IMR-90 (cell line): Measurements from ENCODE around the gene A3GALT2. TPM values are rescaled to one million over a fixed set of nuclear protein-coding genes. Genes with fewer than 3 reads are reported as not detected.

Source experiments
- ATAC-seq: fragments of 200-7000 bp; cut with Tn5 transposase; 2 replicates; pipeline ENCODE4 v1.9.1; 2020; ENCODE audit warnings: low read depth, mild to moderate bottlenecking, moderate library complexity
- BruUV-seq: library from RNA; stranded (reverse); fragments of 400-500 nt; replicated peaks from 2 replicates; lab custom pipeline; 2021; lab: Mats Ljungman, UMichigan
- CTCF ChIA-PET: fragments of 300-600 bp; formaldehyde crosslinking; extraction: SDS; loops from one replicate; lab custom pipeline; 2021; ENCODE audit warnings: antibody characterized with exemption; lab: Yijun Ruan, JAX
- POLR2A ChIA-PET: fragments of 300-600 bp; sonication (Branson Sonifier 250); formaldehyde crosslinking; loops from one replicate; lab custom pipeline; 2022; ENCODE audit warnings: antibody characterized with exemption; ENCODE audit not compliant: unreplicated experiment; lab: Charles Lee
- DNase-seq: peaks from one replicate; pipeline ENCODE4 v3.0.0; 2013
- H2AFZ ChIP-seq: replicated peaks from 2 replicates; pipeline ENCODE3; 2013; ENCODE audit warnings: low read length, mild to moderate bottlenecking; ENCODE audit not compliant: poor library complexity
- H2AK5ac ChIP-seq: 2 replicates; pipeline ENCODE4 v1.6.1; 2013; ENCODE audit warnings: low read depth, low read length, inconsistent platforms
- H2AK9ac ChIP-seq: replicated peaks from 2 replicates; pipeline ENCODE3; 2013; ENCODE audit warnings: mild to moderate bottlenecking, low read depth, low read length, moderate library complexity; ENCODE audit not compliant: poor library complexity
- H2BK120ac ChIP-seq: 2 replicates; pipeline ENCODE4 v1.6.1; 2013; ENCODE audit warnings: low read depth, low read length, inconsistent platforms
- H2BK15ac ChIP-seq: 3 replicates; pipeline ENCODE4 v1.6.1; 2013; ENCODE audit warnings: low read depth, low read length, inconsistent platforms
- H2BK20ac ChIP-seq: 2 replicates; pipeline ENCODE4 v1.6.1; 2013; ENCODE audit warnings: low read depth, mild to moderate bottlenecking, inconsistent platforms, low read length, moderate library complexity
- H2BK5ac ChIP-seq: 2 replicates; pipeline ENCODE4 v1.6.1; 2013; ENCODE audit warnings: mild to moderate bottlenecking, low read depth, low read length, inconsistent platforms; ENCODE audit not compliant: poor library complexity, severe bottlenecking
- H3K14ac ChIP-seq: replicated peaks from 2 replicates; pipeline ENCODE4 v1.6.1; 2013; ENCODE audit warnings: low read depth, low read length, inconsistent platforms
- H3K18ac ChIP-seq: 2 replicates; pipeline ENCODE4 v1.6.1; 2013; ENCODE audit warnings: low read depth, low read length, control low read depth
- H3K23ac ChIP-seq: 2 replicates; pipeline ENCODE4 v1.6.1; 2013; ENCODE audit warnings: low read depth, low read length, inconsistent platforms
- H3K27ac ChIP-seq: 2 replicates; pipeline ENCODE4 v1.5.1; 2013; ENCODE audit warnings: mild to moderate bottlenecking, control low read depth, low read length; ENCODE audit not compliant: insufficient read depth
- H3K27me3 ChIP-seq: 2 replicates; pipeline ENCODE4 v1.6.1; 2013; ENCODE audit warnings: low read length; ENCODE audit not compliant: control insufficient read depth, insufficient read depth
- H3K36me3 ChIP-seq: 2 replicates; pipeline ENCODE4 v1.6.1; 2013; ENCODE audit warnings: low read length, mixed read lengths; ENCODE audit not compliant: control insufficient read depth, insufficient read depth
- H3K4ac ChIP-seq: 2 replicates; pipeline ENCODE4 v1.6.1; 2013; ENCODE audit warnings: low read depth, low read length, inconsistent platforms
- H3K4me1 ChIP-seq: 2 replicates; pipeline ENCODE4 v1.6.1; 2013; ENCODE audit warnings: low read length, mixed read lengths; ENCODE audit not compliant: control insufficient read depth, insufficient read depth
- H3K4me2 ChIP-seq: 2 replicates; pipeline ENCODE4 v1.6.1; 2013; ENCODE audit warnings: low read depth, mild to moderate bottlenecking, control low read depth, low read length, moderate library complexity
- H3K4me3 ChIP-seq: 2 replicates; pipeline ENCODE4 v1.5.1; 2013; ENCODE audit warnings: low read depth, mild to moderate bottlenecking, control low read depth, low read length, moderate library complexity; ENCODE audit not compliant: insufficient read depth
- H3K56ac ChIP-seq: 2 replicates; pipeline ENCODE4 v1.6.1; 2013; ENCODE audit warnings: low read length, inconsistent platforms; ENCODE audit not compliant: insufficient read depth; ENCODE audit errors: extremely low read depth
- H3K79me1 ChIP-seq, 2 experiments: 2 replicates each; pipeline ENCODE4 v1.6.1; 2013; ENCODE audit warnings: low read length in 2 of 2, inconsistent platforms in 1 of 2, low read depth in 1 of 2
- H3K9ac ChIP-seq: 2 replicates; pipeline ENCODE4 v1.6.1; 2013; ENCODE audit warnings: low read depth, low read length, control low read depth
- H3K9me1 ChIP-seq: 2 replicates; pipeline ENCODE4 v1.6.1; 2013; ENCODE audit warnings: low read length, inconsistent platforms; ENCODE audit not compliant: insufficient read depth
- H3K9me3 ChIP-seq: 2 replicates; pipeline ENCODE4 v1.6.1; 2013; ENCODE audit warnings: low read length; ENCODE audit not compliant: control insufficient read depth, insufficient read depth
- H4K20me1 ChIP-seq: 2 replicates; pipeline ENCODE4 v1.6.1; 2013; ENCODE audit warnings: low read length, inconsistent platforms; ENCODE audit not compliant: insufficient read depth
- H4K5ac ChIP-seq: 2 replicates; pipeline ENCODE4 v1.6.1; 2013; ENCODE audit warnings: mild to moderate bottlenecking, low read depth, low read length, control low read depth
- H4K8ac ChIP-seq, 2 experiments: 2 replicates each; pipeline ENCODE4 v1.6.1; 2013; ENCODE audit warnings: low read depth in 2 of 2, low read length in 2 of 2, control low read depth in 1 of 2, inconsistent platforms in 1 of 2
- H4K91ac ChIP-seq: 2 replicates; pipeline ENCODE4 v1.6.1; 2013; ENCODE audit warnings: low read depth, low read length, inconsistent platforms; ENCODE audit not compliant: insufficient read depth
- BHLHE40 ChIP-seq: fragments of 150-350 bp; IDR thresholded peaks from 2 replicates; pipeline ENCODE4 v1.6.1; 2016; ENCODE audit warnings: mild to moderate bottlenecking, low read depth, low read length
- MAFK ChIP-seq: IDR thresholded peaks from 2 replicates; pipeline ENCODE4 v1.6.1; 2012; ENCODE audit warnings: low read depth, low read length, improper control_type of control experiment
- MXI1 ChIP-seq: IDR thresholded peaks from 2 replicates; pipeline ENCODE4 v1.6.1; 2012; ENCODE audit warnings: low read depth, mild to moderate bottlenecking, low read length, moderate library complexity, borderline replicate concordance
- NFE2L2 ChIP-seq: fragments of 150-350 bp; IDR thresholded peaks from 2 replicates; pipeline ENCODE4 v1.6.1; 2016; ENCODE audit warnings: low read depth, mild to moderate bottlenecking, low read length
- RAD21 ChIP-seq: IDR thresholded peaks from 2 replicates; pipeline ENCODE4 v1.6.1; 2012; ENCODE audit warnings: low read length, improper control_type of control experiment
- RCOR1 ChIP-seq: IDR thresholded peaks from 2 replicates; pipeline ENCODE4 v1.6.1; 2012; ENCODE audit warnings: mild to moderate bottlenecking, low read length, improper control_type of control experiment; ENCODE audit not compliant: insufficient replicate concordance
- SMC3 ChIP-seq: fragments of 150-350 bp; IDR thresholded peaks from 2 replicates; pipeline ENCODE4 v1.6.1; 2016; ENCODE audit warnings: low read depth, mild to moderate bottlenecking, antibody characterized with exemption, low read length, moderate library complexity
- WGBS, 2 experiments: methylation state at CpG; one replicate each; pipeline versions ENCODE4 v1.1.5 to v1.1.7; 2013; ENCODE audit warnings: missing lambda C conversion rate in 2 of 2; ENCODE audit not compliant: insufficient read length in 1 of 2; ENCODE audit errors: extremely low coverage in 2 of 2; 5-methylcytosine and 5-hydroxymethylcytosine counted together
- dilution Hi-C: fragments of 300-500 bp; cut with HindIII; formaldehyde crosslinking; loops from one replicate; pipeline ENCODE4 v1.14.3; 2018; ENCODE audit warnings: low sequenced_read_pairs; ENCODE audit not compliant: unreplicated experiment
- in situ Hi-C: fragments of 300-500 bp; cut with MboI; formaldehyde crosslinking; loops from 3 replicates; pipeline ENCODE4 v1.14.3; 2019; ENCODE audit warnings: low sequenced_read_pairs, inconsistent platforms, mixed read lengths
- intact Hi-C: fragments of 100-400 bp; cut with micrococcal nuclease; formaldehyde crosslinking; loops from 2 replicates; pipeline ENCODE4 v1.10.0; 2022
- polyA plus RNA-seq, 3 experiments: library from polyadenylated mRNA; depleted of rRNA; stranded (reverse); fragments of >200 nt; gene quantifications; 2 replicates each; pipeline ENCODE4 v1.2.3, GENCODE V29; 2012; ENCODE audit warnings: low replicate concordance in 1 of 3
- total RNA-seq: library from RNA; depleted of rRNA; stranded (reverse); fragments of >200 nt; gene quantifications from 2 replicates; pipeline ENCODE4 v1.2.3, GENCODE V29; 2012

The A3GALT2 gene
- total and polyA plus RNA-seq, 2 of the 4 experiments (the other 2 are of a cell fraction) = not detected

GRCh38 chr1:33324677-33325575, 4.0 kb upstream of the A3GALT2 start:
- no peak overlapping the region for H4K8ac ChIP-seq
- no peak overlapping the region for H3K4ac ChIP-seq
- dilution Hi-C loops (no loop called here), intact Hi-C loops (loop anchor here (5.0 kb wide), 1 partner anchor 42 kb away; no protein-coding TSS in a partner anchor), in situ Hi-C loops (no loop called here)
- H3K9me3 ChIP-seq = no peaks in the 10 kb centered on the region
- peaks cover 45 to 63% of the 10 kb centered on the region in 2 experiments for H3K79me1 ChIP-seq
- ATAC-seq (no peak), DNase-seq (no peak)
- no peak overlapping the region for H2AFZ ChIP-seq
- no peak overlapping the region for H2BK120ac ChIP-seq
- no peak overlapping the region for H3K4me2 ChIP-seq
- H4K91ac ChIP-seq = no peak overlapping the region
- peaks cover 13% of the 10 kb centered on the region for H3K4me1 ChIP-seq
- H3K4me3 ChIP-seq = no peak overlapping the region
- no peak overlapping the region for H2AK5ac ChIP-seq
- H3K14ac ChIP-seq = no peak overlapping the region
- H3K36me3 ChIP-seq = peaks cover 75% of the 10 kb centered on the region
- H3K27ac ChIP-seq = no peak overlapping the region
- H4K5ac ChIP-seq = no peak overlapping the region
- peaks cover 67% of the 10 kb centered on the region for H4K20me1 ChIP-seq
- H3K56ac ChIP-seq = no peak overlapping the region
- CTCF ChIA-PET = no interaction called here
- no peak overlapping the region for H2BK5ac ChIP-seq
- no peak overlapping the region for H3K18ac ChIP-seq
- H3K23ac ChIP-seq = no peak overlapping the region
- peaks cover 9% of the 10 kb centered on the region; the same call in 1 of the 2 replicates for H3K9me1 ChIP-seq
- H2AK9ac ChIP-seq = peak overlapping the region; percentile 58
- no TSS peak for BruUV-seq
- no peaks in the 10 kb centered on the region for H3K27me3 ChIP-seq
- WGBS, 2 experiments = 85% methylated on average over 12 of the region's 22 CpGs; no CpG with 5 or more reads in 1 of the 2 experiments
- no peak overlapping the region for H3K9ac ChIP-seq
- TF ChIP-seq BHLHE40 (no peak), RCOR1 (no peak), SMC3 (no peak), RAD21 (no peak), MAFK (no peak), MXI1 (no peak), NFE2L2 (no peak)
- H2BK15ac ChIP-seq = no peak overlapping the region
- no peak overlapping the region for H2BK20ac ChIP-seq
- POLR2A ChIA-PET = interaction anchor here (0.6 kb wide), 1 partner anchor 39 kb away, joined by 3 read pairs; no protein-coding TSS in a partner anchor
